C4-2B (cell line): ENCODE data around the gene ACAP3.

Experiments used
- H3K27ac ChIP-seq: fragments of 450-650 bp; 2 replicates; pipeline ENCODE4 v1.5.1; 2017
- CTCF ChIP-seq: fragments of 450-650 bp; conservative IDR thresholded peaks from 2 replicates; pipeline ENCODE4 v1.5.1; 2017; ENCODE audit warnings: mild to moderate bottlenecking
- ZFX ChIP-seq: fragments of 450-650 bp; IDR thresholded peaks from 2 replicates; pipeline ENCODE4 v1.6.1; 2017

Gene ACAP3

GRCh38 chr1:1327291-1327690, 19.6 kb upstream of the ACAP3 start:
- TF ChIP-seq ZFX: no peak
- TF ChIP-seq CTCF: no peak
- no peak overlapping the region for H3K27ac ChIP-seq

- TF ChIP-seq CTCF (no peak), ZFX (no peak)
- H3K27ac ChIP-seq: peak overlapping the region; percentile 97
Observed at GRCh38 chr1:1326075-1326605, 18.4 kb upstream of the ACAP3 start.

GRCh38 chr1:1325288-1326074, 17.8 kb upstream of the ACAP3 start:
- TF ChIP-seq CTCF (no peak), ZFX (no peak; the same call in 1 of the 2 replicates)
- H3K27ac ChIP-seq: peak overlapping the region; percentile 97

- peak within 1 kb of the TSS; percentile 97 for H3K27ac ChIP-seq
- TF ChIP-seq CTCF (no peak), ZFX (peak; percentile 75; the same call in 1 of the 2 replicates)
Observed at GRCh38 chr1:1324524-1325287, 17.0 kb upstream of the ACAP3 start, which contains the start of the genes CPTP and INTS11. TSS of gene CPTP (plus strand) at chr1:1324802. CDS start at chr1:1326911, 2,109 bp downstream. TSS of gene INTS11 (minus strand) at chr1:1324660. CDS start at chr1:1324608, 52 bp downstream.

- no peak for TF ChIP-seq CTCF
- peak; percentile 49; the same call in 1 of the 2 replicates for TF ChIP-seq ZFX
- H3K27ac ChIP-seq: peak overlapping the region; percentile 97
Observed at GRCh38 chr1:1324084-1324523, 16.4 kb upstream of the ACAP3 start.

- TF ChIP-seq ZFX (no peak), CTCF (no peak)
- H3K27ac ChIP-seq: no peak overlapping the region; the same call in 1 of the 2 replicates
Observed at GRCh38 chr1:1322952-1323351, 15.2 kb upstream of the ACAP3 start.

GRCh38 chr1:1322418-1322817, 14.7 kb upstream of the ACAP3 start:
- no peak for TF ChIP-seq CTCF
- TF ChIP-seq ZFX: no peak
- no peak overlapping the region for H3K27ac ChIP-seq
